Liver (tissue), 9 donors: Measurements from ENCODE around the gene GUK1. TPM values are rescaled to one million over a fixed set of nuclear protein-coding genes. Genes with fewer than 3 reads are reported as not detected.

ENCODE experiments used
- DNase-seq: peaks from one replicate; pipeline ENCODE4 v3.0.0-alpha.2; 2017; ENCODE audit warnings: low spot score
- H3K27ac ChIP-seq, 2 donors: one replicate each; pipeline ENCODE4 v1.7.0; 2013; ENCODE audit warnings: inconsistent platforms in 2 of 2, low read length in 2 of 2, control low read depth in 1 of 2, low read depth in 1 of 2, mild to moderate bottlenecking in 1 of 2
- H3K27me3 ChIP-seq, 4 donors: one replicate each; pipeline versions ENCODE4 v1.6.1 to v1.7.0; 2013; ENCODE audit warnings: low read length in 3 of 4, inconsistent platforms in 1 of 4, mild to moderate bottlenecking in 1 of 4, moderate library complexity in 1 of 4; ENCODE audit not compliant: control insufficient read depth in 4 of 4, insufficient read depth in 4 of 4
- H3K36me3 ChIP-seq, 4 donors: one replicate each; pipeline versions ENCODE4 v1.6.1 to v1.7.0; 2013; ENCODE audit warnings: low read length in 3 of 4, mild to moderate bottlenecking in 3 of 4, low read depth in 1 of 4, moderate library complexity in 1 of 4; ENCODE audit not compliant: control insufficient read depth in 4 of 4, insufficient read depth in 3 of 4
- H3K4me1 ChIP-seq, 4 donors: one replicate each; pipeline versions ENCODE4 v1.6.1 to v1.7.0; 2013; ENCODE audit warnings: low read length in 3 of 4, mild to moderate bottlenecking in 3 of 4, moderate library complexity in 1 of 4; ENCODE audit not compliant: control insufficient read depth in 4 of 4, insufficient read depth in 4 of 4
- H3K4me3 ChIP-seq, 3 donors: one replicate each; pipeline versions ENCODE4 v1.6.1 to v1.7.0; 2013; ENCODE audit warnings: low read length in 3 of 3, control low read depth in 1 of 3, low read depth in 1 of 3, mild to moderate bottlenecking in 1 of 3
- H3K9ac ChIP-seq, 2 donors: one replicate each; pipeline ENCODE4 v1.7.0; 2013; ENCODE audit warnings: low read length in 2 of 2, mild to moderate bottlenecking in 2 of 2, moderate library complexity in 2 of 2, control low read depth in 1 of 2, low read depth in 1 of 2
- H3K9me3 ChIP-seq, 4 donors: one replicate each; pipeline versions ENCODE4 v1.6.1 to v1.7.0; 2013; ENCODE audit warnings: low read length in 3 of 4; ENCODE audit not compliant: control insufficient read depth in 4 of 4
- ATF3 ChIP-seq: IDR thresholded peaks from 2 replicates; pipeline ENCODE4 v1.6.1; 2016; ENCODE audit warnings: antibody characterized with exemption
- CTCF ChIP-seq: fragments of 150-350 bp; IDR thresholded peaks from 2 replicates; pipeline ENCODE4 v1.5.1; 2017; ENCODE audit warnings: improper control_type of control experiment, low read depth, low read length; ENCODE audit not compliant: missing input control
- FOXA1 ChIP-seq: IDR thresholded peaks from 2 replicates; pipeline ENCODE4 v1.6.1; 2016; ENCODE audit warnings: antibody characterized with exemption
- HNF4A ChIP-seq, 2 donors: conservative IDR thresholded peaks; 2 replicates each; pipeline ENCODE4 v1.6.1; 2016; ENCODE audit warnings: antibody characterized with exemption in 2 of 2, mild to moderate bottlenecking in 2 of 2
- RAD21 ChIP-seq, 2 donors: IDR thresholded peaks; 2 replicates each; pipeline ENCODE4 v1.6.1; 2016; ENCODE audit warnings: antibody characterized with exemption in 2 of 2, mild to moderate bottlenecking in 2 of 2
- REST ChIP-seq: IDR thresholded peaks from 2 replicates; pipeline ENCODE4 v1.6.1; 2016; ENCODE audit warnings: antibody characterized with exemption, mild to moderate bottlenecking
- RXRA ChIP-seq, 2 donors: IDR thresholded peaks; 2 replicates each; pipeline ENCODE4 v1.6.1; 2017 to 2018; ENCODE audit warnings: antibody characterized with exemption in 2 of 2, mild to moderate bottlenecking in 1 of 2
- TAF1 ChIP-seq: conservative IDR thresholded peaks from 2 replicates; pipeline ENCODE4 v1.6.1; 2016; ENCODE audit warnings: antibody characterized with exemption, mild to moderate bottlenecking
- YY1 ChIP-seq: IDR thresholded peaks from 2 replicates; pipeline ENCODE4 v1.6.1; 2016; ENCODE audit warnings: antibody characterized with exemption, mild to moderate bottlenecking
- ZBTB33 ChIP-seq: IDR thresholded peaks from 2 replicates; pipeline ENCODE4 v1.6.1; 2016; ENCODE audit warnings: antibody characterized with exemption
- WGBS: extraction: QIAGEN DNeasy Blood & Tissue Kit; methylation state at CpG from one replicate; pipeline ENCODE4 v1.1.7; 2013; 5-methylcytosine and 5-hydroxymethylcytosine counted together
- polyA plus RNA-seq, 2 donors: library from polyadenylated mRNA; stranded (reverse) in 1 of 2; unstranded in 1 of 2; fragments of 200-250 nt in 1 of 2; fragments of >200 nt in 1 of 2; fragmentation: Nextera tagmentation in 1 of 2; extraction: Ambion mirVana in 1 of 2; gene quantifications; one replicate each; pipeline versions ENCODE4 v1.2.1 to v1.2.3, GENCODE V29; 2013 to 2015
- total RNA-seq, 2 donors: library from RNA; depleted of rRNA; stranded (reverse); fragments of >200 nt; gene quantifications; one replicate each; pipeline ENCODE4 v1.2.3, GENCODE V29; 2014
- donor health status: healthy.
- donor health status: healthy.
- donor health status: healthy.
- donor health status: healthy.
- donor health status: healthy.

The GUK1 gene
- total and polyA plus RNA-seq, 4 donors: 147 to 251 (median 216) TPM

- no peaks in the 10 kb centered on the region for H3K4me1 ChIP-seq
- 86% methylated on average over 4 of the region's 4 CpGs for WGBS
Observed at GRCh38 chr1:228180271-228180958, 40.3 kb downstream of the GUK1 start.

DNA sequence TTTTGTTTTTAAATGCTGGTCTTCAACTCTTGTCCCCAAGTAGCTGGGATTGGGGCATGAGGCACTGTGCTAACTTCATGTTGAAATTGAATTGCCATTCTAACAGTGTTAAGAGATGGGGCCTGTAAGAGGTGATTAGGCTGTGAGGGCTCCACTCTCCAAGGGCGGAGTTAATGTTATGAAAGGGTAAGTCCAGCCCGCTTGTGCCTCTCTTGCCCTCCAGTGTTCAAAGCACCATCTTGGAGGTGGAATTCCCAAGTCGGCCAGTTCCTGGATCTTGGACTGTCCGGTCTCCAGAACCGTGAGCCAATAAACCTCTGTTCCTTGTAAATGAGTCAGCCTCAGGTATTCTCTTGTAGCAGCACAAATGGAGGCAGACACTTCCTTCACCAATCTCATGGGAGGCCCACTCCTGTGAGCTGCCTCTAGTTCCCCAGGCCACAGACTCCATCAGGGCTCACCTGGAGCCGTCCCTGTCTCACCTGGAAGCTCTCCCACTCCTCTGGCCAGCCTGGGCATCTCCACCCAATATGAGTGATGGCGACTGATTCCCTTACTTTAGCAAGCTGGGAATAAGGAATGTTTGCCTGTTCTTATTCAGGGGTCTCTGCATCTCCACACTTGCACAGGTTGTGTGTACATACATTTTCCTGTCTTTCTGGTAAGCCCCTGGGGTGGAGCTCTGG, 41.0 kb downstream of the GUK1 start:
- Histone ChIP-seq H3K27me3 (no peaks in the 10 kb centered on the region), H3K9ac (no peak overlapping the region), H3K9me3 (no peaks in the 10 kb centered on the region), H3K36me3 (peaks cover 0 to 4% (median under 1%) of the 10 kb centered on the region in 4 donors), H3K4me3 (no peak overlapping the region), H3K27ac (no peak overlapping the region), H3K4me1 (no peaks in the 10 kb centered on the region)
- 96% methylated on average over 7 of the region's 7 CpGs for WGBS
- no peak for DNase-seq
- no peak for TF ChIP-seq YY1
- TF ChIP-seq ATF3: no peak
- TF ChIP-seq REST: no peak
- TF ChIP-seq CTCF: no peak
- no peak for TF ChIP-seq RXRA (IDR thresholded peaks at IDR 0.05)
- no peak for TF ChIP-seq TAF1
- TF ChIP-seq HNF4A (conservative IDR thresholded peaks at IDR 0.05): no peak
- TF ChIP-seq FOXA1: no peak

More at GRCh38 chr1:228180271-228180958, 40.3 kb downstream of the GUK1 start:
- DNase-seq: no peak
- H3K36me3 ChIP-seq: peaks cover 0 to 4% (median 2%) of the 10 kb centered on the region in 4 donors
- H3K9me3 ChIP-seq: no peaks in the 10 kb centered on the region
- H3K27ac ChIP-seq: no peak overlapping the region
- H3K9ac ChIP-seq: no peak overlapping the region
- no peak overlapping the region for H3K4me3 ChIP-seq
- H3K27me3 ChIP-seq: no peaks in the 10 kb centered on the region
- no peak for TF ChIP-seq ZBTB33
- peak in 1 of 2 donors; percentile 21 for TF ChIP-seq RAD21 (IDR thresholded peaks at IDR 0.05)
- TF ChIP-seq RXRA (IDR thresholded peaks at IDR 0.05): no peak
- no peak for TF ChIP-seq ATF3
- peak; percentile 21 for TF ChIP-seq CTCF
